ENCODE data around the gene LARP1B. TPM values are rescaled to one million over a fixed set of nuclear protein-coding genes. Genes with fewer than 3 reads are reported as not detected.
"Not testable (repeated sequence)": the region's sequence is repeated elsewhere in the genome, so short reads cannot be mapped to it uniquely, and the experiment has no call there.

The LARP1B gene
- total RNA-seq, 1 experiment from 2014 or later = 17.3 TPM

DNA sequence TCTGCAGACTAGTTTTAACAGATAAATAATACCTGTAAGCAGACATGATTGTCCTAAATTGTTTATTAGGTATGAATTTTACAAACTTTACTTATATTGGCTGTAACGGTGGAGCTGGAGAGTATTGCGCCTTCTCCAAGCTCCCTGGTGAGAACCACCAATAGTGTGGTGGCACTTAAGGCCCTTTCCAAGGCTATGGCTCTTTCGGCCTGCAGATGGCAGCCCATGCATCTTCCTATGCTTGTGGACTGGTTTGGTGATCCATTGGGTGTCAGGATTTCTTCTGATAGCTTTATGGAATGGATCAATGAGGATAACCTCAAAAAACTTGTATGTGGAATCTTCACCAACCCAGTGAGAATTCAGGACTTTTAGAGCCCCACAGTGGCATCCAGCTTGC, 7.8 kb downstream of the LARP1B start:
- DNase-seq (ENCODE audit: low read depth, low spot score) = no peak
- in situ Hi-C loops (cut with HindIII; ENCODE audit: low pct_unique_long_range_greater_than_20kb, low sequenced_read_pairs) = no loop called here
- ChIA-PET POLR2A (no interaction called here), CTCF (interaction anchor here (0.6 kb wide), 2 partner anchors 45 to 91 kb away, joined by 3 to 6 read pairs; no protein-coding TSS in a partner anchor)
- H3K27me3 ChIP-seq (ENCODE audit: control insufficient read depth, insufficient read depth, low read length) = no peaks in the 10 kb centered on the region
- H3K27ac ChIP-seq (ENCODE audit: low read length) = no peak overlapping the region
- no TSS peak for BruUV-seq (replicated peaks)
- H3K36me3 ChIP-seq (ENCODE audit: control insufficient read depth, insufficient read depth, low read length) = no peaks in the 10 kb centered on the region
- no peaks in the 10 kb centered on the region; the same call in 1 of the 2 replicates for H3K4me1 ChIP-seq (ENCODE audit: control insufficient read depth, insufficient read depth, low read length)
- no peak overlapping the region for H3K4me3 ChIP-seq (ENCODE audit: low read depth in 2 of 2, low read length in 2 of 2)
- TF ChIP-seq TCF7L2 (IDR thresholded peaks at IDR 0.05; ENCODE audit: low read depth, low read length) = no peak
- TF ChIP-seq, protein P1, sequence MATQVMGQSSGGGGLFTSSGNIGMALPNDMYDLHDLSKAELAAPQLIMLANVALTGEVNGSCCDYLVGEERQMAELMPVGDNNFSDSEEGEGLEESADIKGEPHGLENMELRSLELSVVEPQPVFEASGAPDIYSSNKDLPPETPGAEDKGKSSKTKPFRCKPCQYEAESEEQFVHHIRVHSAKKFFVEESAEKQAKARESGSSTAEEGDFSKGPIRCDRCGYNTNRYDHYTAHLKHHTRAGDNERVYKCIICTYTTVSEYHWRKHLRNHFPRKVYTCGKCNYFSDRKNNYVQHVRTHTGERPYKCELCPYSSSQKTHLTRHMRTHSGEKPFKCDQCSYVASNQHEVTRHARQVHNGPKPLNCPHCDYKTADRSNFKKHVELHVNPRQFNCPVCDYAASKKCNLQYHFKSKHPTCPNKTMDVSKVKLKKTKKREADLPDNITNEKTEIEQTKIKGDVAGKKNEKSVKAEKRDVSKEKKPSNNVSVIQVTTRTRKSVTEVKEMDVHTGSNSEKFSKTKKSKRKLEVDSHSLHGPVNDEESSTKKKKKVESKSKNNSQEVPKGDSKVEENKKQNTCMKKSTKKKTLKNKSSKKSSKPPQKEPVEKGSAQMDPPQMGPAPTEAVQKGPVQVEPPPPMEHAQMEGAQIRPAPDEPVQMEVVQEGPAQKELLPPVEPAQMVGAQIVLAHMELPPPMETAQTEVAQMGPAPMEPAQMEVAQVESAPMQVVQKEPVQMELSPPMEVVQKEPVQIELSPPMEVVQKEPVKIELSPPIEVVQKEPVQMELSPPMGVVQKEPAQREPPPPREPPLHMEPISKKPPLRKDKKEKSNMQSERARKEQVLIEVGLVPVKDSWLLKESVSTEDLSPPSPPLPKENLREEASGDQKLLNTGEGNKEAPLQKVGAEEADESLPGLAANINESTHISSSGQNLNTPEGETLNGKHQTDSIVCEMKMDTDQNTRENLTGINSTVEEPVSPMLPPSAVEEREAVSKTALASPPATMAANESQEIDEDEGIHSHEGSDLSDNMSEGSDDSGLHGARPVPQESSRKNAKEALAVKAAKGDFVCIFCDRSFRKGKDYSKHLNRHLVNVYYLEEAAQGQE (IDR thresholded peaks at IDR 0.05; ENCODE audit: insufficient read depth in 1 of 2, low read depth in 2 of 2, low read length in 1 of 2) = no peak
- no peak for TF ChIP-seq POLR2AphosphoS5 (IDR thresholded peaks at IDR 0.05; ENCODE audit: low read depth, low read length)
- no peak for TF ChIP-seq SIN3A (IDR thresholded peaks at IDR 0.05; ENCODE audit: borderline replicate concordance, insufficient read depth, low read depth, low read length)
- TF ChIP-seq, protein P2, sequence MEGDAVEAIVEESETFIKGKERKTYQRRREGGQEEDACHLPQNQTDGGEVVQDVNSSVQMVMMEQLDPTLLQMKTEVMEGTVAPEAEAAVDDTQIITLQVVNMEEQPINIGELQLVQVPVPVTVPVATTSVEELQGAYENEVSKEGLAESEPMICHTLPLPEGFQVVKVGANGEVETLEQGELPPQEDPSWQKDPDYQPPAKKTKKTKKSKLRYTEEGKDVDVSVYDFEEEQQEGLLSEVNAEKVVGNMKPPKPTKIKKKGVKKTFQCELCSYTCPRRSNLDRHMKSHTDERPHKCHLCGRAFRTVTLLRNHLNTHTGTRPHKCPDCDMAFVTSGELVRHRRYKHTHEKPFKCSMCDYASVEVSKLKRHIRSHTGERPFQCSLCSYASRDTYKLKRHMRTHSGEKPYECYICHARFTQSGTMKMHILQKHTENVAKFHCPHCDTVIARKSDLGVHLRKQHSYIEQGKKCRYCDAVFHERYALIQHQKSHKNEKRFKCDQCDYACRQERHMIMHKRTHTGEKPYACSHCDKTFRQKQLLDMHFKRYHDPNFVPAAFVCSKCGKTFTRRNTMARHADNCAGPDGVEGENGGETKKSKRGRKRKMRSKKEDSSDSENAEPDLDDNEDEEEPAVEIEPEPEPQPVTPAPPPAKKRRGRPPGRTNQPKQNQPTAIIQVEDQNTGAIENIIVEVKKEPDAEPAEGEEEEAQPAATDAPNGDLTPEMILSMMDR (IDR thresholded peaks at IDR 0.05) = no peak; the same call in 1 of the 2 replicates
- H3K9me3 ChIP-seq (ENCODE audit: control insufficient read depth, insufficient read depth, low read depth, low read length) = no peaks in the 10 kb centered on the region
- intact Hi-C loops (cut with micrococcal nuclease; ENCODE audit: unreplicated experiment) = no loop called here
- ATAC-seq = peak; percentile 85

DNA sequence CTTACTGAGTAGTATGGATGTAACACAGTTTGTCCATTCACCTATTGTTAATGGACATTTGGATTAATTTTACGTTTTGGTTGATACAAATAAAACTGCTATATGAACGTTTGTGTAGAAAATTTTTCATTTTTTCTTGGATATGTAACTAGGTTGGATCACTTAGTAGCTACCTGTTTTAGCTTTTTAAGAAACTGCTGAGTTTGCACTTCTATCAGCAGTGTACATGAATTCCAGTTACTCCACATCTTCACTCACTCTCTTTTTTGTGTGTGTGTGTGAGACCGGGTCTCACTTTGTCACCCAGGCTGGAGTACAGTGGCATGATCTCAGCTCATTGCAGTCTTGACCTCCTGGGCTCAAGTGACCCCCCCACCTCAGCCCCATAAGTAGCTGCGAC, 15.4 kb downstream of the LARP1B start:
- Histone ChIP-seq H3K4me3 (ENCODE audit: low read depth in 2 of 2, low read length in 2 of 2) (no peak overlapping the region), H3K36me3 (ENCODE audit: control insufficient read depth, insufficient read depth, low read length) (peaks cover 2% of the 10 kb centered on the region; the same call in 1 of the 2 replicates), H3K4me1 (ENCODE audit: control insufficient read depth, insufficient read depth, low read length) (no peaks in the 10 kb centered on the region), H3K9me3 (ENCODE audit: control insufficient read depth, insufficient read depth, low read depth, low read length) (no peaks in the 10 kb centered on the region), H3K27ac (ENCODE audit: low read length) (no peak overlapping the region), H3K27me3 (ENCODE audit: control insufficient read depth, insufficient read depth, low read length) (no peaks in the 10 kb centered on the region)
- DNase-seq (ENCODE audit: low read depth, low spot score) (no peak), ATAC-seq (no peak)
- TF ChIP-seq, protein P1 (IDR thresholded peaks at IDR 0.05; ENCODE audit: insufficient read depth in 1 of 2, low read depth in 2 of 2, low read length in 1 of 2) = no peak
- POLR2A ChIA-PET = interaction anchor here (0.8 kb wide), 1 partner anchor 16 kb away, joined by 3 read pairs; the partner anchor contains the start of gene LARP1B
- CTCF ChIA-PET = no interaction called here
- BruUV-seq (replicated peaks) = no TSS peak
- intact Hi-C loops (cut with micrococcal nuclease; ENCODE audit: unreplicated experiment) = no loop called here
- in situ Hi-C loops (cut with HindIII; ENCODE audit: low pct_unique_long_range_greater_than_20kb, low sequenced_read_pairs) = no loop called here

DNA sequence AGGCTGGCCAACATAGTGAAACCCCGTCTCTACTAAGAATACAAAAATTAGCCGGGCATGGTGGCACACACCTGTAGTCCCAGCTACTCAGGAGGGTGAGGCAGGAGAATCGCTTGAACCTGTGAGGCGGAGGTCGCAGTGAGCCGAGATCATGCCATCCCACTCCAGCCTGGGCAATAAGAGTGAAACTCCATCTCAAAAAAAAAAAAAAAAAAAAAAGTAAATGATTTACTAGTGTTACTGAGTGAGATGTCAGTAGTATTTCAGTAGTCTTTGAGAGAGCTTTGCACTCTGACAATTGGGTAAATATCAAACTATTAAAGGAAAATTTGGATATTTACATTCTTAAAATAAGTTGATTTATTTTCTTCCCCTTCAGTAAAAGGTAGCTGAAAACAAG, 34.2 kb downstream of the LARP1B start:
- H3K27me3 ChIP-seq (ENCODE audit: control insufficient read depth, insufficient read depth, low read length); H3K9me3 ChIP-seq (ENCODE audit: control insufficient read depth, insufficient read depth, low read depth, low read length); in situ Hi-C loops (cut with HindIII; ENCODE audit: low pct_unique_long_range_greater_than_20kb, low sequenced_read_pairs); H3K27ac ChIP-seq (ENCODE audit: low read length); intact Hi-C loops (cut with micrococcal nuclease; ENCODE audit: unreplicated experiment); H3K36me3 ChIP-seq (ENCODE audit: control insufficient read depth, insufficient read depth, low read length); DNase-seq (ENCODE audit: low read depth, low spot score); ATAC-seq; CTCF ChIA-PET; POLR2A ChIA-PET; H3K4me1 ChIP-seq (ENCODE audit: control insufficient read depth, insufficient read depth, low read length); BruUV-seq (replicated peaks); H3K4me3 ChIP-seq (ENCODE audit: low read depth in 2 of 2, low read length in 2 of 2): not testable (repeated sequence)

All from Panc1 (cell line).